Measurements from ENCODE around the gene LZTS3.

- TF ChIP-seq TRIM28 (IDR thresholded peaks at IDR 0.05; ENCODE audit: borderline replicate concordance, low read length) (no peak), CTCF (tag by site-specific recombination; IDR thresholded peaks at IDR 0.05) (no peak), ZNF114 (tag by site-specific recombination; IDR thresholded peaks at IDR 0.05) (no peak), ZNF274 (IDR thresholded peaks at IDR 0.05; ENCODE audit: low read length) (no peak), ZNF274 (tag by site-specific recombination; IDR thresholded peaks at IDR 0.05; ENCODE audit: borderline replicate concordance) (no peak), TCF7L2 (IDR thresholded peaks at IDR 0.05; ENCODE audit: borderline replicate concordance, low read depth, low read length) (no peak), MZF1 (tag by site-specific recombination; IDR thresholded peaks at IDR 0.05; ENCODE audit: borderline replicate concordance) (no peak), ZNF830 (tag by site-specific recombination; IDR thresholded peaks at IDR 0.05; ENCODE audit: low read depth) (no peak), ZNF548 (tag by site-specific recombination; IDR thresholded peaks at IDR 0.05) (no peak), ZNF76 (tag by site-specific recombination; IDR thresholded peaks at IDR 0.05; ENCODE audit: borderline replicate concordance, low read depth) (no peak), ZNF843 (tag by site-specific recombination; IDR thresholded peaks at IDR 0.05) (no peak), ZNF302 (tag by site-specific recombination; IDR thresholded peaks at IDR 0.05; ENCODE audit: low read depth) (no peak), REST (tag by site-specific recombination; IDR thresholded peaks at IDR 0.05) (no peak)
- TF ChIP-seq, protein P1, sequence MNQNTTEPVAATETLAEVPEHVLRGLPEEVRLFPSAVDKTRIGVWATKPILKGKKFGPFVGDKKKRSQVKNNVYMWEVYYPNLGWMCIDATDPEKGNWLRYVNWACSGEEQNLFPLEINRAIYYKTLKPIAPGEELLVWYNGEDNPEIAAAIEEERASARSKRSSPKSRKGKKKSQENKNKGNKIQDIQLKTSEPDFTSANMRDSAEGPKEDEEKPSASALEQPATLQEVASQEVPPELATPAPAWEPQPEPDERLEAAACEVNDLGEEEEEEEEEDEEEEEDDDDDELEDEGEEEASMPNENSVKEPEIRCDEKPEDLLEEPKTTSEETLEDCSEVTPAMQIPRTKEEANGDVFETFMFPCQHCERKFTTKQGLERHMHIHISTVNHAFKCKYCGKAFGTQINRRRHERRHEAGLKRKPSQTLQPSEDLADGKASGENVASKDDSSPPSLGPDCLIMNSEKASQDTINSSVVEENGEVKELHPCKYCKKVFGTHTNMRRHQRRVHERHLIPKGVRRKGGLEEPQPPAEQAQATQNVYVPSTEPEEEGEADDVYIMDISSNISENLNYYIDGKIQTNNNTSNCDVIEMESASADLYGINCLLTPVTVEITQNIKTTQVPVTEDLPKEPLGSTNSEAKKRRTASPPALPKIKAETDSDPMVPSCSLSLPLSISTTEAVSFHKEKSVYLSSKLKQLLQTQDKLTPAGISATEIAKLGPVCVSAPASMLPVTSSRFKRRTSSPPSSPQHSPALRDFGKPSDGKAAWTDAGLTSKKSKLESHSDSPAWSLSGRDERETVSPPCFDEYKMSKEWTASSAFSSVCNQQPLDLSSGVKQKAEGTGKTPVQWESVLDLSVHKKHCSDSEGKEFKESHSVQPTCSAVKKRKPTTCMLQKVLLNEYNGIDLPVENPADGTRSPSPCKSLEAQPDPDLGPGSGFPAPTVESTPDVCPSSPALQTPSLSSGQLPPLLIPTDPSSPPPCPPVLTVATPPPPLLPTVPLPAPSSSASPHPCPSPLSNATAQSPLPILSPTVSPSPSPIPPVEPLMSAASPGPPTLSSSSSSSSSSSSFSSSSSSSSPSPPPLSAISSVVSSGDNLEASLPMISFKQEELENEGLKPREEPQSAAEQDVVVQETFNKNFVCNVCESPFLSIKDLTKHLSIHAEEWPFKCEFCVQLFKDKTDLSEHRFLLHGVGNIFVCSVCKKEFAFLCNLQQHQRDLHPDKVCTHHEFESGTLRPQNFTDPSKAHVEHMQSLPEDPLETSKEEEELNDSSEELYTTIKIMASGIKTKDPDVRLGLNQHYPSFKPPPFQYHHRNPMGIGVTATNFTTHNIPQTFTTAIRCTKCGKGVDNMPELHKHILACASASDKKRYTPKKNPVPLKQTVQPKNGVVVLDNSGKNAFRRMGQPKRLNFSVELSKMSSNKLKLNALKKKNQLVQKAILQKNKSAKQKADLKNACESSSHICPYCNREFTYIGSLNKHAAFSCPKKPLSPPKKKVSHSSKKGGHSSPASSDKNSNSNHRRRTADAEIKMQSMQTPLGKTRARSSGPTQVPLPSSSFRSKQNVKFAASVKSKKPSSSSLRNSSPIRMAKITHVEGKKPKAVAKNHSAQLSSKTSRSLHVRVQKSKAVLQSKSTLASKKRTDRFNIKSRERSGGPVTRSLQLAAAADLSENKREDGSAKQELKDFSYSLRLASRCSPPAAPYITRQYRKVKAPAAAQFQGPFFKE (tag by site-specific recombination; IDR thresholded peaks at IDR 0.05; ENCODE audit: borderline replicate concordance) = no peak
- TF ChIP-seq, protein P2, sequence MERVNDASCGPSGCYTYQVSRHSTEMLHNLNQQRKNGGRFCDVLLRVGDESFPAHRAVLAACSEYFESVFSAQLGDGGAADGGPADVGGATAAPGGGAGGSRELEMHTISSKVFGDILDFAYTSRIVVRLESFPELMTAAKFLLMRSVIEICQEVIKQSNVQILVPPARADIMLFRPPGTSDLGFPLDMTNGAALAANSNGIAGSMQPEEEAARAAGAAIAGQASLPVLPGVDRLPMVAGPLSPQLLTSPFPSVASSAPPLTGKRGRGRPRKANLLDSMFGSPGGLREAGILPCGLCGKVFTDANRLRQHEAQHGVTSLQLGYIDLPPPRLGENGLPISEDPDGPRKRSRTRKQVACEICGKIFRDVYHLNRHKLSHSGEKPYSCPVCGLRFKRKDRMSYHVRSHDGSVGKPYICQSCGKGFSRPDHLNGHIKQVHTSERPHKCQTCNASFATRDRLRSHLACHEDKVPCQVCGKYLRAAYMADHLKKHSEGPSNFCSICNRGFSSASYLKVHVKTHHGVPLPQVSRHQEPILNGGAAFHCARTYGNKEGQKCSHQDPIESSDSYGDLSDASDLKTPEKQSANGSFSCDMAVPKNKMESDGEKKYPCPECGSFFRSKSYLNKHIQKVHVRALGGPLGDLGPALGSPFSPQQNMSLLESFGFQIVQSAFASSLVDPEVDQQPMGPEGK (tag by site-specific recombination; IDR thresholded peaks at IDR 0.05) = no peak
These were observed 16.3 kb downstream of the LZTS3 start for GRCh38 chr20:3156811-3157619.
